ENCODE results near the gene CSKMT.

- TF ChIP-seq CTCF (IDR thresholded peaks at IDR 0.05) (no peak), EP300 (IDR thresholded peaks at IDR 0.05) (no peak)
Observed at GRCh38 chr11:62622476-62623089, 42.5 kb upstream of the CSKMT start.
